GM21367 (cell line): ENCODE data around the gene KLHL25.

Experiments
- ATAC-seq: cut with Tn5 transposase; IDR thresholded peaks from one replicate; pipeline ENCODE4 v1.9.1; 2021; ENCODE audit not compliant: unreplicated experiment

KLHL25 gene

DNA sequence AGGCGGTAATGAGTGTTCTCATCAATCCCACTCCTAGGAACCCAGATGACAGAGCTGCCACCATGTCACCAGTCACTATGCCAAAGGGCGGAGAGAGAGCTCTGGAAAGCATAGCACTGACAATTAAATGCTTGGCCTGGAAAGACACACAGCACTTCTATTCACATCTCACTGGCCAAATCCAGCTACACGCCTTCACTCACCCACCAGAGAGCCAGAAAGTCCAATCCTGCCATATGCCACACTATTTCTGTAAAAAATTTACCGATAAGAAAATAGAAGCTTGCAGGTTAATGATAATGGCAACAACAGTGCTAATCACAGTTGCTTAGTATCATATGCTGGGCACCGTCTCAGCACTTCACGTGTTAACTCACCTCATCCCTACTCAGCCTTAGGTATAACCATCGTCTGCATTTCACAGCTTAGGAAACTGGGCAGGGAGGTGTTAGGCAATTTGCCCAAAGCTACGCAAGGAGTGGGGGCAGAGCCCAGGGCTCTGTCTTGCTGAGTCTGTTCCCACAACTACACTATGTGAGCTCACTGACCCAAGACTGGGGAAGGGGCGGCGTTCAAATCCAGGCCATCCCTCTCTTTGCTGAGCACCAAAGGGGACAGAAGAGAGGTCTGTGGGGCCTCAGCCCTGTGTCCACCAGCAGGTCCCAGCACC, 16.5 kb downstream of the KLHL25 start:
- no peak for ATAC-seq

DNA sequence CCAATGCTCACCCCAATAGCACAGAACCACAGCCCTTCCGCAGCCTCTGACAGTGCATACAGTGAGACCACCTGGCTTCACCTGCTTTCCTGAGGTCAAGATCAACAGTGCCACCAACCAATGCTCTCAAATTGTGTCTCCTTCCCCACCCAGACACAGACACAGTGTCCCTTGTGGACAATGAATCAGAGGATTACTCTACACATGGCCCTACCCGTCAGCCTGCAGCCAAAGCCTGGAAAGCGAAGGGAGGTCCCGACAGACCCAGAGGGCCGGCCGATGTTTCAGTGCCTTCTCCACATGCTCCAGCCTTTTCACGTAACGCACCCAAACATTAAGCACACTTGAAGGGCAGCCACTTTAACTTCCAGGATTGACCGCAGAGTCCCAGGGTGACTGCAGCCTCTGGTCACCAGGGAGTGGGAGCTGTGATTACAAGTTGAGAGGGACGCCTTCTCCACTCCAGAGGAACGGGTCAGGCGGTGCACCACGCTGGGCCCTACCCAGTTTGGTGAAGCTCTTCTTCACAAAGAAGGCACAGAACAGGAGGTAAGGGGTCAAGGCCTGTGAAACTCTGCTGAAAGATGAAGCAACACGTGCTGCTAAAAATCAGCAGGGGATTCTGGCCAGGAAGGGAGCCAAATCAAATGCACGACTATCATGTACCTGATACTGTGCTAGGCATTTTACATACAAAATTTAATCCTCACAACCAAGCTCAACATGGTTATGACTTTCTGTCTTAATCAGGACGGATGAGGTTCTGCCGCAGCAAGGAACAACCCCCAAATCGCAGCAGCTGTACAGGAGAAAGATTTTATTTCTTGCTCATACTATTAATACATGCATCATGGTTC, 17.2 kb downstream of the KLHL25 start:
- ATAC-seq: no peak

DNA sequence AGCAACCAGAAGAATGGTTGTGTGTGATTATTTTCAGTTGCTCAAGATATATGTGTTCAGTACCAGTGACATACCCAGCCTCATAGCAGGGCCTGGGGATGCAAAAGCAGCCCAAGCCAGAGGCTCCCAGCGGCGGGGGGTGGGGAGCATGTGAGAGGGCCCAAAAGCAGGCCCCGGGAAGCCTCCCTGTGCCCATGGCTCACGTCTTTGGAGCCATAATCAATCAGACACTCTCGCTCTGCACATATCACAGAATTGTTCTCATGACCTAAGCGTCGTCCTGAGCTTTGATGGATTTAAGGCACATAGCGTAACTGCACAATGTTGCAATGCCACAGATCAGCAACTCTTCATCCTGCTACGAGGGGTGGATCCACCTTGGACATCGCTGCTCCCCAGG, 20.8 kb downstream of the KLHL25 start:
- no peak for ATAC-seq

DNA sequence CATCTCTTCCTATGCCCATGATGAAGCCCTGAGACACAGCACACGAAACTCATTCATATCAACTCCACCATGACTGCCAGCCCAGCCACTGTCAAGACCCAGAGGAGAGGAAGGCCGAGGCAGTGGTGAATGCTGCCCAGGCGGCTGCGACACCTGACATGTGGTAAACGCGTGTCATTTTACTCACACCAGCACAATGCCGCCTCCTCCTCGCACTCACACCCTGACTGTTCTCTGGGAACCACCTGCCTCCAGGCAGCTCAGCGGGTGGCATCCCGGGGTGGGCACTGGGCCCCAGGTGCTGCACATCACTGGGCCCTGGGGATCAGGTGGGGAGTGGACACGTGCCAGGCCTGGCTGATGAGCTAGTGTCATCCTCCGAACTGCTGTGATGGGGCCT, 21.5 kb downstream of the KLHL25 start:
- no peak for ATAC-seq

DNA sequence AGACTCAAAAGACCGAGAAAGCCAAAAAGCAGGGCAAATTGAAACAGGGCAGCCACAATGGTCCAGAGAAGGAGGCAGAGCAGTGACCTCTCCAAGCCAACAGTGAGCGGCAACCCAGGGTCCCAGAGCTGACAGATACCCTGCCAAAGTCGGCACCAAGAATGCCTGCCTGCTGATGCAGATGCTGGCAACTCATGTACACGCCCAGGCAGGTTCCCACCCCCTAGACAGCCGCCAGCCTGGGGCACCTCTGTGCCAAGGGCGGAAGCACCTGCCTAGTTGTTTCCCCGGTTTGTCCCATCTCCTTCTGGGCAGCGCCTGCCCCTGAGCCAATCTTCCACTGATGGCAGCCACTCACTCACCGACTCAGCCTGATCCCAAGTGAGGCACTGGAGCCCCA, 22.1 kb downstream of the KLHL25 start:
- no peak for ATAC-seq

DNA sequence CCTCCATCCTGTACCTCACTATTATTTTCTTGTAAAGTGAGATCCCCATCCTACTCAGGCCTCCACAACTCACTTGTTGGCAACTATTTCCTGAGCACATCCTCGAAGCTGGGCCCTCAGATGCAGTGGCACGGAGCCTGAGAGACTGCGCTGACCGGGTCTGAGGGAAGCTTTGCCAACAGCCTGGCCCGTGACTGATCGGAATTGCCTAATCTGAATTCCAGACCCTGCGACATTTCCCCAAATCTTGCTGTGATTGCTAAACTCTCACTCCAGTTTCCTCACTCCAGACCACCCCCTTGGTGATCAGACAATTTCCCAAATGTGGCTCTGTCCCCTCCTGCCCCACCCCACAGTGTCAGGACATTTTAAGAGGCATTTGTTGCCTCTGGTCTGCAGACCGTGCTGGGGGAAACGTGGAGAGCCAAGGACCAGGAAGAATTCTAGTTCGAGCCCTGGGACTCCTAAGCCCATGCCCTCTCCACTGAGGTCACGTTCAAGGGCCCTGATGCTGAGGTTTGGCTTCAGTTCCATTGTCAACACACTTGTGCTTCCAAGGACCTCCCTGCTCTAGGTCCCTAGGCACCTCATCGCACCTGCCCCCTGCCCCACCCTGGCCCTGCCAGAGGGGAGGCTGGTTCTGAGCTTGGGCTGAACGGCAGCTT, 22.8 kb downstream of the KLHL25 start:
- no peak for ATAC-seq

DNA sequence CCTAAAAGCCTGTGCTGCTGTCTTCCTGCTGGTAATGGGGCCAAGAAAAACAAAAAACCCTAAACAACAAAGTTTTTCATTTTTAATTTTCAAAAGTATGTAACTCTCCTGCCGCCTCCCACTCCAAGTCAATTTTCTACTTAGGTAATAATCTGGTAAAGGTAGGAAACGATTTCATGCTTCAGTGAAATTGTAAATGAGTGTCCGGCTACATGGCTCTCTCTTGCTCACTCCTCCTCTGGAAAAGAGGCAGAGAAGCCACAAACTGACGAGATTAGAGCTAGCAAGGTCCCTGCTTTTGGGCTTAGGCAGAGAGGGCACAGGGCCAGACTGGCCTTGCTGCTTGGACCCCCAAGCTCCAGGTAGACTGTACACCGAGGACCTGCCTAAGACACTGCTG, 23.5 kb downstream of the KLHL25 start:
- no peak for ATAC-seq

DNA sequence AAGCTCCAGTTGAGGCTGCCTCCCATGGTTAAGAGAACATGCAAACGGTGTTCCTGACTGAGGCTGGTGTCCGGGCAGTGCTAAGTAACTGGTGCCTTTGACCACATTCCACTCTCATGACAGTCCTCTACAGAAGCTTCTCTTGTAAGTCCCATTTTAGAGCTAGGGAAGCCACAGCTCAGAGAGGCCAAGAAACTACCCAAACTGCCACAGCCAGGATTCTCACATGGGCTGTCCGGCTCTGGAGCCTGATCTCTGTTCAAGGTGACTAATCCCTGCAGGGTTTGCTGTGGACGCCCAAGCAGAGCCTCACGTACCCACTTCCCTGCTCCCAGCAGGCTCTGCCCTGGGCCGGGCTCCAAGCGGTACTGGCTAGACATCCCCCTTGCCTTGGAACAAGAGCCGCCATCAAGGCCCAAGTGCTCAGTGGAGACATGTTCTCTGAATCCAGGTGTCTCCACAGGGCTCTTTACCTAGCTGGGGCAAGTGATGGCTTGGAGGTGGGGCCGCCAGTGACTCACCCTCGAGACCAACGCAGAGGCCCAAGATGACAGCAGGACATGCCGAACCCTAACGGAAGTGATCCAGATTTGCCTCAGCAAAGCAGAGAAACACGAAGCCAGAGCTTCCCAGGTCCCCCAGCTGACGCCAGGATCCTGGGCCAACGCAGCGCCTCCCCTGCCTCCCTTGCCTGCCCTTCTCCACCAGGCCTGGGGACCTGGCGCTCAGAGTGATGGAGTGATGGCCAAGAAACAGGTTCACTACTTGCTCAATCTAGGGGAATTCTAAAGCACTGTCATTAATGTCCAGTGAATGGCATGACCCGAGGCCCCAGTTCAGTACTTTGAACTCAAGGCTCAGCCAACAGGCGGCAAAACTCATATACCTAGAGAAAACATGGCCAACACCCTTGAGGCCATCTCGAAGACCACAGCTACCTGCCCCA, 24.4 kb downstream of the KLHL25 start:
- ATAC-seq: no peak

DNA sequence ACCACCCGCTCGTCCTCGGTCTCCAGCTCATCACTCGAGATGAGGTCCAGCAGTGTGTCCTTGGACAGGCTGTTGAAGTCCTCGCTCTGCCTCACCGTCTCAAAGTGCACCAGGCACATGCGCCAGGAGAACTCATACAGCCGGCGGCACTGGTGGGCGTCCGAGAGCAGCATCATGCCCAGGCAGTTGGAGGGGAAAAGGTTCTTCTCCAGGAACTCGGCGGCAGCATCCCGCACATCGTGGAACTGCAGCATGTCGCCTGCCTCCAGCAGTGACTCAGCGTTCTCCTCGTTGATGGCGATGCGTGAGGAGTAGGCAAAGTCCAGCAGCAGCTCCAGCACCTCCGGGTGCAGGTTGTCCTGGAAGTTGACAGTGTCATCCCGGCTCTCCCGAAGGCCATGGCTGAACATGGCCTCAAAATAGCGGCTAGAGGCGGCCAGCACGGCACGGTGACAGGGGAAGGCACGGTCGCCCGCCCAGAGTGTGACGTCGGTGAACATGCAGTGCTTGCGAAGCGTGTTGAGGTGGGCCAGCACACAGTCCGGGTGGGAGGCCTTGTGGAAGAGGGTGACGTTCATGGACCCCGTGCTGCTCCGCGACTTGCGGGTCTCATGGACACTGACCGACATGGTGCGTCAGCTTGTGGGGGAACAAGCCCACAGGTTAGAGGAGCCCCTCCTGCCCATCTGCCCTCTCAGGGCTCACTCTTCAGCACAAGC, 25.4 kb downstream of the KLHL25 start:
- ATAC-seq: no peak

DNA sequence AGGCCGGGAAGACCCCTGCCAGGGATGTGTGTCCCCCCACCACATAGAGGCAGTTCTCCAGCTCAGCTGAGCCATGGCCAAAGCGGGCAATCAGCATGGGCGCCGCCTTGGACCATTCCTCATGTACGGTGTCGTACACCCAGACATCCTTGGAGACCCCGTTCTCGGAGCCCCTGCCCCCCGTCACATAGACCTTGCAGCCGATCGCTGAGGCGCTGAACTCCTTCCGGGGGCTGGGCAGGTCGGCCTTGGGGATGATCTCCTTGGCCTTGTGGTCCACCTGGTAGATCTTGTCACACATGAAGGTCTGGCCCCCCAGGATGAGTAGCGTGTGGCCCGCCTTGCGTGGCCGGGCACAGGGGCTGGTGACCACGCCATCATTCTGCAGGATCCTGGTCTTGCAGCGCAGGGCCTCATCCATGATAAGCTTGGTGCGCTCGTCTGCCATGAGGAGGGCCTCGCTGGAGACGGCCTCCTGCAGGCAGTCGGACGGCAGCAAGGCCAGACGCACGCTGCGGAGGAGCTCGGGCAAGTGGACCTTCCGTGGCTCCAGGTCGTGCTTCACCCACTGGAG, 26.0 kb downstream of the KLHL25 start:
- no peak for ATAC-seq

DNA sequence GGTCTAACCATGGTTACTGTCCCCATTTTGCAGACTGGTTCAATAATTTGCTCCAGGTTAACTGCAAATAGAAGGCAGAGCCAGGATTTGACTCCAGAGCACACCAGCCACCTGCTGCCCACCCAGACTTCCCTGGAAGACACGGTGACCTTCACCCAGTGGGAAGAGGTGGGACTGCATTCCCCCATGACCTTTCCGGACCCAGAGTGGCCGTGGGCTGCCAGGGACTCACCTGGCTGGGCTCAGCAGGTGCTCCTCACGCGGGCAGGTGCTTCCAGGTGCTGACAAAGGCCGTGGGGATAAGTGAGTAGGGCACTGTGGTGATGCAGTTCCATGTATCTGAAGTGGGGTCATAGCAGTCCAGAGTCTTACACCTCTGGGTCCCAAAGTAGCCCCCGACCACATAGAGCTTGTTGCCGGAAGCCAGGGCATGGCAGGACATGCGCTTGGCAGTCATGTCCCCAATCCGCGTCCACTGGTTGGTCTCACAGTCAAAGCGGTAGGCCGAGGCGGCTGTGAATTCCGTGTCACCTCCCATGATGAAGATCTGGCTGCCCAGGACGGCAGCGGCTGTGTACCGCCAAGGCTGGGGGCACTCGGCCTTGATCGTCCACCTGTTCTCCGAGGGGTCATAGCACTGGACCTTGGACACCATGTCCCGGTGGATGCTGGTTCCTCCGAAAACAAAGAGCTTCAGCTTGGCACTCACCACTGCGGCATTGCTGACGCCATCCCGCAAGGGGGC, 26.8 kb downstream of the KLHL25 start:
- ATAC-seq: no peak

DNA sequence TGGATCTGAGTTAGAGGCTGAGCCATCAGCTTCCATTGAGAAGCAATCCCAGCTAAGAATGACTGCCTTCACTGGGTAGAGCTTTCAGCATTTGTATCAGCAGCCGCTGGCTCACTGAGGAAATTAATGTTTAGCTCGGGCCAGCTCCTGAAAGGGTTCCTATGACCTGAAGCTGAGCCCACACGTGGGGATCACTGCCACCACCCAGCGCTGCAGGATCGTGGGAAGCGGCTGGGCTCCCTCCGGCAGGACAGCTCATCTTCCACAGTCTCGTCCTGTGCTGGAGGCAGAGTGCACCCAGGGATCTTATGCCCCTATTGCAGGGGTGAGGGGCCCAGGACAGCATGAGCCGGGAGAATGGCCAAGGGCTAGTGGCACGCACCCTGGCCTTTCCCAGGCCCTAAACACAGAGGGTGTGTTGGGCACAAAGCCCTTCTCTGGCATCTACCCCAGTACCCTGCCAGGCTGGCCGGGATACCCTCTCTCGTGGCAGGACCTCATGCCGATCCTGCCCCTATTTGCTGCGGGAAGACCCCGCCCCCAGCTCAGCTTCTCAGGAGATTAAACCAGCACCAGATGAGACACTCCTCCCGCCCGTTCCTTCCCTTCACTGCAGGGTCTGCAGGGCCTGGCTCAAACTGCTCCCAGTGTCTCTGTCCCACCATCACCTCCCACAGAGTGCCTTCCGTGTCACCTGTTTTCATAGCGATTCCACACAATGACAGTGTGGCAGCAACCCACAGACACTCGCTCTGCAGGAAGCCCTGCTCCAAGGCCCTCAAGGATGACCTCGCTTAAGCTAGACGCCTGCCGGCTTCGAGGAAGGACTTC, 28.5 kb downstream of the KLHL25 start:
- no peak for ATAC-seq

DNA sequence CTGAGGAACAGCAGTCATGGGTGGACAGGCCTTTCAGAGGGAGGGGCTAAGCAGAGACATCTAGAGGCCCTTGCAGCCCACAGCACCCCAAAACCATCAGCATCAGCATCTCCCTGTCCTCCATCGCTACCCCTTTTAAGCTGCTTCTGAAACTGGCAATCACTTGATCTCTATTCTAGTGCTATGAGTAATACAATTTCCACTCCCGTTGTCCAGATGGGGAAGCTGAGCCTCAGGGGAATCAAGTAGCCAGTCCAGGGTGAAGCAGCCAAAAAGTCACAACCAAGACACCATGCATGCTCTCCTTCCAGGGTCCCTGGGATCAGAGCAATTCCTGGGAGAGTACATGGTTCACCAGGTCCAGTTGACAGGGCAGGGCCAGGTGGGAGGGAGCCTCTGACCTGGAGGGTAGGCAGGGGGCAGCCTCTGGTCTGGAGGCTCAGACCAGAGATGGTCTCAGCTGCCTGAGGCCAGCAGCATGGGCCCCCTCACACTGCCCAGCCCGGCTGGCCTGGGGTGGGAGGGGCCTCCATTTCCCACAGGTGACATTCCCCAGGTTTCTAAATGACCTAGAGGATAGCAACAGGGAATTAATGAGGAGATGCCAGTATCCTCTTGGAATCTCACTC, 30.0 kb downstream of the KLHL25 start:
- no peak for ATAC-seq

DNA sequence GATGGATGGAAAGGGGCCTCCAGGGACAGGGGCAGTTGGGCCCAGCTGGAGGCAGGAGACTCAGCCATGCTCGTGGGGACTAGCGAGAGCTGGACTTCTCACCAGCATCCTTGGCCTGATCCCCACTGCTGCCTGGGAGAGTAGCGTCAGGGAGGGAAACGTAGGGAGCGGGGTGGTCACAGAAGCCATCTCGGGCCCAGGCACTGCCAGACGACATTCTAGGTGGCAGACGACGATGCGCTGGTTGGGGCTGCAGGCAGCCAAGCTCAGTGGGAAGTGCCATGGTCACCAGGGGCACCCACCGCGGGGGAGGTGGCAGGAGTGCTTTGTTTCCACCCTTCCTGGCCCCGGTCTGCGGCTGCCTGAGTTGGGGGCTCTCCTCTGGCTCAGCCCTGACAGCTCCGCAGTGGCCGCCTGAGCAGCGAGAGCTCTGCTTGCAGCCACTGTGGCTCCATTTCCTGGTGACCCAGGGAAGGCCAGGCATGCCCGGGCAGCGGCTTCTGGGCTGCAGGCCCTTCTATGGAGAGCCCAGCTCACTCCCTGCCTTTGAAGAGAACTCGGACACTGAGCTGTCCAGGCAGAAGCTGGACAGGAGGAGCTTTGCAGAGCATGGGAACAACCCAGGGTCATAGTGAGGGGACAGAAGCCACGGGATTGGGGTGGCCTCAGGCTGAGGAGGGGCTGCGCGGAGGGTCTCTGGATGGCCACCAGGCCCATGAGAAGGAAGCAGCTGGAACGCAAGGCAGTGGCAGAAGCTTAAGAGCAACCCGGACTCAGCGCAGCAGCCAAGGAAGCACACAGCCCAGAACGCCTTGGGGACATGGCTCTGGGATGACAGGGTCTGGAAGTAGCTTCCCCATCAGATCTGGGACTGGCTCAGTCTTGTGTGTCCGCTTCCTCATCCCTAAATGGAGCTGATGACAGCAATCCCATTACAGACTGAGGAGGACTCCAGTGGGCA, 30.8 kb downstream of the KLHL25 start:
- ATAC-seq: no peak

DNA sequence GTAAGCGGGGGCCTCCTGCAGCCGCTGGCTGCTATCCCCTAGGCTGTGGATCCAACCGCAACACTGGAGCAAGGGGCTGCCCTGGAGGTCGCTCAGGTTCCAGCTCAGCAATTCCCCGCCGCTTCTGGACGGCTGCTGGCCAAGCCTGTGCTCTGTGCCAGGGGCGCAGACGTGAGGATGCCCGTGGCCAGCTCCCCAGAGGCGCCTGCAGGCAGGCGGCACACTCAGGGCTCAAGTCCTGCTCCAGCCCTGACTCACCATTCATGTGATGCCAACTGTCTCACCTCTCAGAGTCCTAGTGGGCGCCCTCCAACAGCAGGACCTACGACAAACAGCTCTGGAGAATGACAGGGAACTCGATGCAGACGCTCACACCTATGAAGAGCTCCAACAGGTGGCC, 31.6 kb downstream of the KLHL25 start:
- no peak for ATAC-seq

DNA sequence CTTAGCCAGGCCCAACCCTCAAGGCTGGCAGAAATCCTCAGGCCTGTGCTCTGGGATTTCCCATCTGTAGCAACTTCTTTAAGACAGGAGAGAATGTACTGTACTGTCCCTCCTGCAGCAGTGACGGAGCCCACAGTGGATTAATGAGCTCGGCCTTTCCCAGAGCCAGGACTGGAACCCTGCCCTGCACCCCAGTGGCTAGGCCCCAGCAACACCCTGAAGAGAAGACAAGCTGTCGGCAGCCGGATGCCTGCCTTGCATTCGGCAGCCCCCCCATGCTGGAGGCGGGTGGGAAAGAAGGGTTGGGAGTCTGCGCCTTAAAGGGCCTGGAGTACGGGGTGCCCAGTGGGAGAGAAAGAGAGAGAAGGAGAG, 32.0 kb downstream of the KLHL25 start:
- no peak for ATAC-seq
